ENCODE results near the gene CACNA1B. TPM values are rescaled to one million over a fixed set of nuclear protein-coding genes. Genes with fewer than 3 reads are reported as not detected.
"Not testable (repeated sequence)": the region's sequence is repeated elsewhere in the genome, so short reads cannot be mapped to it uniquely, and the experiment has no call there.

The CACNA1B gene
- total RNA-seq, 1 donor from 2014 or later: under 0.01 TPM

- DNase-seq (ENCODE audit: low spot score): not testable (repeated sequence)
Observed at GRCh38 chr9:138132946-138133705, 255.5 kb downstream of the CACNA1B start.

- not testable (repeated sequence) for DNase-seq (ENCODE audit: low spot score)
Observed at GRCh38 chr9:138134581-138134980, 257.0 kb downstream of the CACNA1B start.

- DNase-seq (ENCODE audit: low spot score): not testable (repeated sequence)
Observed at GRCh38 chr9:138139096-138139495, 261.5 kb downstream of the CACNA1B start.

GRCh38 chr9:138140980-138141379 is 263.4 kb downstream of the CACNA1B start:
- not testable (repeated sequence) for DNase-seq (ENCODE audit: low spot score)

GRCh38 chr9:138142528-138143244 is 265.1 kb downstream of the CACNA1B start:
- DNase-seq (ENCODE audit: low spot score): not testable (repeated sequence)

- not testable (repeated sequence) for DNase-seq (ENCODE audit: low spot score)
Observed at GRCh38 chr9:138143491-138143890, 265.9 kb downstream of the CACNA1B start.

GRCh38 chr9:138147556-138147955 is 270.0 kb downstream of the CACNA1B start:
- not testable (repeated sequence) for DNase-seq (ENCODE audit: low spot score)

- DNase-seq (ENCODE audit: low spot score): peak; percentile 0
Observed at GRCh38 chr9:138149672-138150656, 272.4 kb downstream of the CACNA1B start.

- DNase-seq (ENCODE audit: low spot score): not testable (repeated sequence)
Observed at GRCh38 chr9:138155788-138156187, 278.2 kb downstream of the CACNA1B start.

GRCh38 chr9:138166793-138167192 is 289.2 kb downstream of the CACNA1B start:
- DNase-seq (ENCODE audit: low spot score): not testable (repeated sequence)

Data from umbilical cord (tissue), 2 donors.